DMS114 treated with DMSO at 0.1 percent for 48 hours (cell line): ENCODE data around the gene C12orf75.
"Not testable (repeated sequence)": the region's sequence is repeated elsewhere in the genome, so short reads cannot be mapped to it uniquely, and the experiment has no call there.

Source experiments
- DNase-seq: peaks from one replicate; lab custom pipeline; 2025; ENCODE audit not compliant: unreplicated experiment; lab: John Stamatoyannopoulos, UW

Gene C12orf75

DNA sequence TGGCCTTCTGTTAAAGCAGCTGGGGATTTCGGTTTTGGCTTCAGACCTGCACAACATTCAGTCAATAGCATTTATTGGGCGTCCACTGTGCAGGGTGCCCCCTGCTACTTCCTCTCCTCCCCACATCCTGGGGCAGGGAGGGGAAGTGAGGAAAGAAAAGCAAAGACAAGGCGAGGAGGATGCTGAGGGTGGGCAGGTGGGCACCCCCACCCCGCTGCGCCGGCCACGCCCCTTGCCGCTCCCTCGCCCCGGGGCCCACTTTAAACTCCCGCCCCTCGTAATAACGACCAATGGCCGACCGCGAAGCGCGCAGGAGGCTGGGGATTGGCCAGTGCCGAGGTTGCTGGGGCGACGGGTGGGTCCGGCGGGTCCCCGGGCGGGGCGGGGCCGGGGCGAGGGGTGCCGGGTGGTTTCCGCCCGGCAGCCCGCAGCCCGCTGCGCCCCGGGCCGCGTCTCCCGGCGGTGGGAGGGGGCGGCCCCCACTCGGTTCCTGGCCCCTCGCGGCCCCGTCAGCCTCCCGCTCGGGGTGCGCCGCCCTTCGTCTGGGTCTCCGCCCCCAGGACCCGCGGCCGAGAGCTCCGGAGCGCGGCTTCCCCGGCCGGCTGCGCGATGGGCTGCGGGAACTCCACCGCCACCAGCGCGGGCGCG is at the start of gene C12orf75:
C12orf75 (plus strand) TSS at position 409 of the 648 bp plus-strand sequence; CDS start at position 610, 201 bp downstream.
- peak; percentile 66 for DNase-seq

DNA sequence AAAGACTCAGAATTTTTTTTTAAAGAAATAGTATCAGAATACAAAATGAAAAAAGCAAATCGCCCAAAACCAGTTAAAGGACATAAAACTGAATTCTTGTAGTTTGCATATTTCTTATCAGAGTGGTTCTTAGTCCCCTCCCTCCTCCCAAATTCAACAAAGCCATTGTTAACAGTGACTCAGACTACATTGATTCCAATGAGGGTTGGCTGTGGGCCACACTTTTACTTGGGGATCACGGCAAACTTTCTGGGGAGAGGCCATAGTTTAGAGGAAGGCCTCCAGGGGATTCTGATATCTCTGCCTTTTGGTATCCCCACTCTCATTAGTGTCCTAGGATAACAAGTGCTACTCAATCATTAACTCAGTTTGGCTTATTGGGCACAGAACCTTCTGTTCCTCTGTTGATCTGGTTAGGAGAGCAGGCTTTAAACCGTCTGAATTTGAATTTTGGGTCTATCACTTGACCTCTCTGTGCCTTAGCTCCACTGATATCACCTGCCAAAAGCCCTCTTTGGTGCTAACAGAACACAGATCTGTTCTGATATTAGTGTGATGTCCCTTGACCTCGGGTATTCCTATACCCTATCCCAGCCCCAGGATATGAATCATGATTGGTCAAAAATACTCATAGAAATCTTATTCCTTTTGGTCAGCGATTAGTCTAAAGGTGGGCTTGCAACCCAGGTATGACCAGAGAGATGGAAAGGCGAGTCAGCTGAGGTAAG is 49.4 kb upstream of the C12orf75 start:
- DNase-seq: no peak

DNA sequence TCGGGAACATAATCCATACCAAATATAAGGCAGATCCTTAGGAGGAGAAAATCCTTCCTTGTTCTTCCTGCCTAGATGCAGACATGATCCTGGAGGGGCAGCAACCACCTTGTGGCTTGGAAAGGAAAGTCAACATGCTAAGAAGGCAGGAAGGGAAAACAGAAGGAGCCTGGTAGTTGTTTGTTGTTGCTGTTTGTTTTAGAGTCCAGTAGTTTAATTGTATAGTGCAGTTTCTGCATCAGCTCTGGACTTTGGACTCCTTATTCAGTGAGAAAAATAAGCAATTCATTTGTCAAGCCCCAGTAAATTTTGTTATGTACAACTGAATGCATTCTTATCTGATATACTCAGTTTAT is 48.8 kb upstream of the C12orf75 start:
- no peak for DNase-seq

DNA sequence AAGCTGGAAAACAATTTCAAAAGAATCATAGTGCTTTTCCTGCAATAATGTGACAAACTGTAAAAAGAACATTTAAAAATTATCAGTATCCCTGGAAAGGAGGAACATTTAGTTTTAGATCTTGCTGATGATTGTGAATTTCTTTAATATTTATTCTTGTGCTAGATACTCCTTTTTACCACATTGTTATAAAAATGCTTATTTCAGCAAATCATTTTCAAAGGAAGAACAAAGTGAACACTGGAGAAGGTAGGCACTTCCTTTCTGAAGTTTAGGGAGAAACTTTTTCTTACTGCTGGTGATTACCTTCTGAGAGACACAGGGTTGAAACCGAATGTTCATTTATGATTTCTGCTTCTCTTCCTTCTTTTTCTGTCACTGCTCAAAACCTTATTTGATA is 45.1 kb upstream of the C12orf75 start:
- DNase-seq: no peak

DNA sequence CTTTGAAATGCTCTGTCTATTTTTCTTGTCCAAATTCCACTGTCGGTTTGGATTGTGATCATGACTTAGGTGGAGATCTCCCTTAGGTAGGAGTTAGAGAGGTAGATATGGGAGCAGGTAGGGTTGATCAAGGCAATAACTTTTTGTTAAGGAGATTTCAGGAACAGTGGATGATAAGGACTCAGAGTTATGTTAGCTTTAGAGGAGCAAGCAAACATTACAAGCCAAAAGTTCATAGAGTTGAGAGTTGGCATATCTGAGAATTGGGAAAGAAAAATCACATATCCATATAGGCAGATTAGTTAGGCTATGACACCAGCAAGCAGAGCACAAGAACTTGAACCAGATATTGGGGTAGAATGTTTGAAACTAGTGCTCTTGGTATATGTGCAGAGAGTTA is 43.1 kb upstream of the C12orf75 start:
- no peak for DNase-seq

DNA sequence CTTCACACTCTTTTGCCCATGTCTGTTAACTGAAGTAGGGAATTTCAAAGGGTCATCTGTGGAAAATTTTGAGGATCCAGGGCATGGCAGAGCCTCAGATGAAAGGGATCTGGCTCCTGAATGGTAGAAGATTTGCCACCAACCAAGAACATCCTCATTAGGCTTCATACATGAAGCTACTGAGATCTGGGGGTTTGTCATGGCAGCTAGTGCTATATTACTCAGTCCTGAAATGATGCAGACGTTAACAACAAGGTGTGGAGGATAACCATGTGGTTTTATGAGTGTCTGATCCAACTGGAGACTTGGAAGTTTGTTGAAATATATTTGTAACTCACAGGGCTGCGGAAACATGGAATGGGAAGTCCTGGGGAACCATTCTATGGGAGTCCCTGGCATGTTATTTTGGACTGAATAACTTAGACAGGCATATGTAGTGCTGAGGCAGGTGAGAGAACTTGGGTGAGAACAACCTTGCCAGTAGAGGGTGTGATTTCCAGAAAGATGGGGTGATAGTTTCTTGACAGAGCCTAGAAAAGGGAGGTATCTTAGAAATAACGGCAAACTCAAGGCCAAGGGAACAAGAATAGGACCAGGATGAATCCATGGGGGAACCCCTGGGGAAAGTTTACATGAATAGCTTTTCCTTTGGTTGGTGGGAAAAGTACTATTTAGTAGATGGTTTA is 42.0 kb upstream of the C12orf75 start:
- DNase-seq: no peak

DNA sequence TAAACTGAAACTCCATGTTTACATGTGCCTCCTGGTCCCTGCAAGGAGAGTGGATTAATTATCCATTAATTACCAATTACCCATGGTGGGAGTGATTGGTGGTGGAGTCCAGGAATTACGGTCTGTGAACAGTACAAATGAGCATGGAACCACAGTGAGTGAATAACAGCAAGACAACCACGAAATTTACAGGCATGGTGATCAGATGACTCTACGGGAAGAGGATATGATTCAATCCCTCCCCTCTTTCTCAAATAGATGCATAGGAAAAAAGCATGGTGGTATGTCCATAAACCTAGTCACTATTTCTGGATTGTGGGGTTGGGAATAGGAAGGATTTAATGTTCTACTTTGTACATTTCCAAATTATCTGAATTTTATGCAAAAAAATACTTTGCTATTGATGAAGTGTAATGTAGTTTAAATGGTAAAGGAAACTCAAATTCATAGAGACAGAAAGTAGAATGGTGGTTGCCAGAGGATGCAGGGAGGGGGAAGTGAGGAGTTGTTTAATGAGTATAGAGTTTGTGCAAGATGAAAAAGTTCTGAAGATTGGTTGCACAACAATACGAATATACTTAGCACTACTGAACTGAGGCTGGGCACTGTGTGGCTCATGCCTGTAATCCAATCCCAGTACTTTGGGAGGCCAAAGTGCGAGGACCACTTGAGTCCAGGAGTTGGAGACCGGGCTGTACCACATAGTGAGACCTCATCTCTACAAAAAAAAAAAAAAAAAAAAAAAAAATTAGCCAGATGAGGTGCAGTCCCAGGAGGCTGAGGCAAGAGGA is 41.2 kb upstream of the C12orf75 start:
- no peak for DNase-seq

DNA sequence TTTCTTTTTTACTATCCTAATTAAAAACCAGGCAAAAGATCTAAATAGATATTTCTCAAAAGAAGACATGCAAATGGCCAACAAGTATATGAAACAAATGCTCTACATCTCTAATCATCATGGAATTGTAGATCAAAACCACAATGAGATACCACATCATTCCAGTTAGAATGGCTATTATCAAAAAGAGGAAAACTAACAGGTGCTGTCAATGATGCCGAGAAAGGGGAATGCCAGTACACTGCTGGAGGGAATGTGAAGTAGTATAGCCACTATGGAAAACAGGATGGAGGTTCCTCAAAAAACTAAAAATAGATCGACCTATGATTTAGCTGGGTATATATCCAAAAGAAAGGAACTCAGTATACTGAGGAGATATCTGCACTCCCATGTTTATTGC is 39.0 kb upstream of the C12orf75 start:
- DNase-seq: no peak

DNA sequence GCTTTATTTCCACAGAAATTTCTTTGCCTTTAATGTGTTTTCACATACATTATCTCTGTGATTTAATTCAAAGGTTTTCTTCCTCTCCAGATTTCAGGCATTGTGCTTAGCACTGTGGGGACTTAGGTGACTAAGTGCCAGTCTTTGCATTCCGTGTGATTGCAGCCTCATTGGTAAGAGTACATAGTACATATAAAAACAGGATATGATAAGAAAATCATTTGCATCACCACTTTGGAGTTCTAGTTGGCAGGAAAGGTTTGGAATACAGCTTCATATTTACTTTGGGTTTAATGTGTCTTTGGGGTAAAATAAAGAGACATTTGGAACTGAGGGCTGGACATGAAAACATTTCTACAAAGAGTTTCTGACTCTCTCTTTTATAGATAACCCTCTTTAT is 37.8 kb upstream of the C12orf75 start:
- no peak for DNase-seq

DNA sequence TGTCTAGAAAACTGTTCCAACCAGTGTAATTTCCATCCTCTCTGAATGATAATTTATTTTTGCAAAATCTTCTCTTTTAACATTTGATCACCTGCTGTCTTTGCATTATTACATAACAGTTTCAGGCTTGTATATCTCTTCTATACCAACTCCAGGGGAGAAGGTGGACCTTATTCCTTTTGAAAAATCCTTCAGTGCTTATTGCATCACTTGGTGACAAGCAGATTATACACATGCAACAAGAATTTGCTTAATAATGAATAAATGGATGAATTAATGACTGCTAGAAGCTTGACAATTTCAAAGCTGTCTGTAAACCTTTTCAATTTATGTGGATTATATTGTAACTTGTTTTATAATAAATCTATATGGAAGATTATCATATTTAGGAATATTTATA is 37.3 kb upstream of the C12orf75 start:
- DNase-seq: no peak

DNA sequence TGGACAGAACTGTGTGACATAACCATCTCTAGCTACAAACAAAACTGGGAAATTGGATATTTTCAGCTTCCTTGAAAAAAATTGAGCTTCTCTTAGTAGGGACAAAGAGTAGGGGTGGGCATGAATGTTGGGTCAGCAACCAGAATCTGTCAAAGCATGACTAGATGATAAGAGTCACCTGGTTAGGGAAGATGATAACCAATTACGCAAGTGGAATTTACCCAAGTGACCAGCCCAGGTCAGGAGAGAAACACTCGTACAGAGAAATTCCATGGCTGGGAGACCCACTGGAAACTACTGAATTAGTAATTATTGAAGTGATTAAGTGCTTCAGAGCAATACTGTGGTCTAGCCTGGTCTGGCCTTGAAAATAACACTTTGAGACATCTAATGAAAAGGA is 36.3 kb upstream of the C12orf75 start:
- DNase-seq: no peak

DNA sequence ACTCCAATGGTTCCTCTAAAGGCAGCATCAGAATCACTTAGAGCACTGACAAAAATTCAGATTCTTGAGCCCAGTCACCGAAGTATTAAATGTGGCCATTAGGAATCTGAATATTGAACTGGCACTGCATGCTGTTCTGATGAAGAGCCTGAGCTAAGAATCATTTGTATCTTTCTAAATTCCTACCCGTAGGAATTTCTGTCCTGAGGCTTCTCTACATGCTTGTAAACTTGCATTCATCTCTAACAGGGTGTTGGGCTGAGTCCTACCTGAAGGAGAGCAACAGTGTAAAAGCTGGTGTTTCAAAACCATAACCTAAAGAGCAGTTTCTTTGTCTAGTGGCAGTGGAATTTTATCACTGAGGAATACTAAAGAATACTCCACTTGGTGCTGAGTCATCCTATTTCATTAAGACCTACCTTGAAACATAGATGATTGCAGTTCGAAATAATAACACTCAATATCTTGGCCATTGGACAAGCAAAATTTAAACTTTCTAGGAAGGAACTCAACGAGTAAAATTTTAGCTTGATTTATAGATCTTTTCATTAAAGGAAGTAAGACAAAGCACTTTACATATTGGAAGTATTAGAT is 35.5 kb upstream of the C12orf75 start:
- DNase-seq: no peak

DNA sequence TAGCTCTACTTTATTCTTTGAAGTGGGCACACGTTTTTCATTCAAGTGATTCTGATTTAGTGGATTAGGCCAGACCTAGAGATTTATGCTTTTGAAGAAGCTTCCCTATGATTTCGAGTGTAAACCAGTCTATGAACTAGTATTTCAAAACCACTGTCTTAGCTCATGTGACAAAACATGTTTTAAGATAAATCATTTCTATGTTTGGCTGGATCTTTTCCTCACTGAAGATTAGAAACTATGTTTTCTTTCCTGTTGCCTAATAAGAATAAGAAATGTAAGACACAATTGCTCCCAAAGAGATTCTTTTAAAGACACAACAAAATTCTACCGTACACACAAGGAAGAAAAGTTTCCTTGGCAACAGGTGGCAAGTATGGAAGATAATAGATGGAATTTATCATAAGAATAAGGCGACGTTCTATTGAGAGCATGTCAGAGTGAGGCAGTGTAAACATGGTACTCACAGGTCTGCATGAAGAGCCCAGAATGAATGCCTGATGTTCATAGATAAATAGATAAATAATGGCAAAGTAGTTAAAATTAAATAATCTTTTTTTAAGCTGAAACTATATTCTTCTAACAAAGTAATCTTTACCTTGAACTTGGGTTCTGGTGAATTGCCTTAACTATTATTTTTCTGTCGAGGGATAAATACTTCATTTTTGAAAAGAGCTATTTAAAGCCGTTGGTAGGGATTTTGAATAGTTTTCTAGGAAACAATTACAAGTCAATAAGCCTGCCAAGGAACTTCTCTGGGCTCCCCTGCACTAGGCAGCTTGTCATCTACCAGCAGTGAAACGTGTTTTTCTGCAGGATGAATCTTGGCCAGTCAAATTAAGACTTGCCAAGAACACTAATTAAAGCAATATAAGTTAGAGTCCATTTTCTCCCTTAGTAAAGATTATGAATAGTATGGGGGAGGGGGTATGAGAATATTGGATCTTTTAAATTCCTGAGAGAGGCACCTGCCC is 34.1 kb upstream of the C12orf75 start:
- DNase-seq: no peak

DNA sequence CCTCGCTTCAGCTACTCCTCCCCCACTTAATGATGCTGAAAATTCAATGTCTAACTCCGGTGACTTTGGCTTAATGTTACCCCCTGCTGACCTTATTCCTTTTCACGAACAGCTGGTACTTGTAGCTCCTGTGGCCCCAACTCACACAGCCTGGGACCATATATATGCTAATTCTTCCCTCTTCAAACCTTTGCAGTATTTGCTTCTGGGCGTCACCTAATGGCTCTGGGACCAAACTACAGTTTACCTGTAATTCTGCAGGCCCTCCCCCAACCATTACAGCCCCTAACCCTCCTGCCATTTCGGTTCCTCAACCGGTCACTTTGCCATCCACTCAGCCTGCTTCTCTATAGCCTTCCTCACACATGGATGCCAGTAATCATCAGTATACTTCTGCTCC is 29.6 kb upstream of the C12orf75 start:
- no peak for DNase-seq

DNA sequence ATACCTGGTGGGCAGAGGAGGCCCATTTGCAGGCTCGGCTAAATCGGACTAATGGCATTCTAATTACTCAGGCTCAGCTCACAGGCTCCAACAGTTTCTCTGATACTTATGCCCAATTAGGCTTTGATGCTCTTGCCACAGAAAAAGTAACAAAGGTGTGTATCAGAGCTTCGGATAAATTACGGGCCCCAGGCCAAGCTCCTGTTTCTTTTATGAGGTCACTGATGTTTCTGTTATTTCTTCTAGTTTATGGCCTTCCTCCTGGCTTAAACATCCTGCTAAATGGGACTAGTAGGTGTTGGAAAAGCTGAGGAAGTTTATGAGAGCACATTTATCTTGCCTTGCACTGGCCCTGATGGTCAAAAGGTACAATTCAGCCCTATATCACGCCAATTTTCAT is 28.8 kb upstream of the C12orf75 start:
- no peak for DNase-seq

DNA sequence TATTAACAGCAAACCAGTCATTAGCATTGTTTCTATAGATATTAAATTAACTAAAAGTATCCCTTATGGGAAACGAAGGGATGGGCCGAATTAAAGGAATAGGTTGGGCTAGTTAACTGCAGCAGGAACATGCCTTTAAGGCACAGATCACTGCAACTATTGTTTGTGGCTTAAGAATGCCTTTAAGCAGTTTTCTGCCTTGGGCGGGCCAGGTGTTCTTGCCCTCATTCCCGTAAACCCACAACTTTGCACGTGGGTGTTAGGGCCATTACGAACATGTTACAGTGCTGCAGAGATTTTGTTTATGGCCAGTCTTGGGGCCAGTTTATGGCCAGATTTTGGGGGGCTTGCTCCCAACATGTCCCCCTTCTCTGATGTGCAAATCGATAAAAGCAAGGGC is 27.5 kb upstream of the C12orf75 start:
- DNase-seq: not testable (repeated sequence)

DNA sequence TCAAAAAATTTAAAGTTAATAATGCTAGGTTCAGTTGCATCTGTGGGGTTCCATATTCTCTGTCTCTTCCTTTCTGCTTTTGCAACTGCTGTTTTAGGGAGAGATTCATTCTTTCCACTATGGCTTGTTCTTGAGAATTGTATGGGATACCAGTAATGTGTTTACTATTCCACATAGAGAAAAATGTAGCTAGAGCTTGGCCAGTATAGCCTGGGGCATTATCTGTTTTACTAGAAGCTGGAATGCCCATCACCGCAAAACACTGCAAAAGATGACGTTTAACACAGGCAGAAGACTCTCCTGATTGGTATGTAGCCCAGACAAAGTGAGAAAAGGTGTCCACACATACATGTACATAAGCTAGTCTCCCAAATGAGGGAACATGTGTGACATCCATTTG is 25.9 kb upstream of the C12orf75 start:
- DNase-seq: not testable (repeated sequence)

DNA sequence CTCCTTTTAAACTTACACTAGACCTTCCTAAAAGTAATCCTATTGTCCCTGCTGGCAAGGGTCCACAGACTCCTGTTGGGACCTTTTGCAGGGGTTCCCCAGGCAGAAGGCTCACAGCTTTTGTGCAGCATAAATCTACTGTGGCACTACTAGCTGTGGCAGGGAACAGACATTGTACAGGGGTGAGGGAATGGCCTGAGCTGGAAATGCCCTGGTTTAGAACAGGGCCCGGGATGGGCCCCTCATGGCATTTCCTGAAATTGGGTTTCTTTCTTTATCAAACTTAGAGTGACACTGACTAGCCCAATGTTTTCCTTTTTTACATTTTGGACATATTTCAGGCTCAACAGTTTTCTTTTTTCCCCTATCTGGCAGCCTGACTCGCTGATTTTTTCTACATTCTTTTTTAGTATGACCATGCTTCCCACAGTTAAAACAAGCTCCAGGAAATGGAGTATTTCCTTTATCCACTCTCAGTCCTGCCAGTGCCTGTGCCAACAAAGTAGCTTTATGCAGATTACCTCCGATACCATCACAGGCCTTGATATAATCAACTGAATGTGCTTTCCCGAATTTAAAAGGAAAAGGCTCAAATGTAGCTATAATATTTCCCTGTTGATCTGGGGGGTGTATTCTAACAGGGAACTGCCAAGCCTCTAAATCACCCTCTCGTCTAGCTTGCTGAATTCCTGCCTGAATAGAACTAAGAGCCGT is 22.7 kb upstream of the C12orf75 start:
- not testable (repeated sequence) for DNase-seq

DNA sequence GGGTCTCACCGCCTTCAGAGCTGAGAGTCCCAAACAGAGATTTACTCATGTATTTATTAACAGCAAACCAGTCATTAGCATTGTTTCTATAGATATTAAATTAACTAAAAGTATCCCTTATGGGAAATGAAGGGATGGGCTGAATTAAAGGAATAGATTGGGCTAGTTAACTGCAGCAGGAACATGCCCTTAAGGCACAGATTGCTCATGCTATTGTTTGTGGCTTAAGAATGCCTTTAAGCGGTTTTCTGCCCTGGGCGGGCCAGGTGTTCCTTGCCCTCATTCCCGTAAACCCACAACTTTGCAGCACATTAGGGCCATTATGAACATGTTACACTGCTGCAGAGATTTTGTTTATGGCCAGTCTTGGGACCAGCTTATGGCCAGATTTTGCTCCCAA is 21.7 kb upstream of the C12orf75 start:
- not testable (repeated sequence) for DNase-seq
